Panc1 (cell line): Measurements from ENCODE around the gene LELP1. TPM values are rescaled to one million over a fixed set of nuclear protein-coding genes. Genes with fewer than 3 reads are reported as not detected.

Experiments
- ATAC-seq: fragments of 200-7000 bp; cut with Tn5 transposase; 2 replicates; pipeline ENCODE4 v1.9.1; 2020; ENCODE audit warnings: mild to moderate bottlenecking, moderate library complexity
- Bru-seq: library from RNA; stranded (reverse); fragments of 400-500 nt; gene quantifications from one replicate; lab custom pipeline; 2021; lab: Mats Ljungman, UMichigan
- BruChase-seq, 2 experiments: library from RNA; stranded (reverse); fragments of 400-500 nt; gene quantifications; one replicate each; lab custom pipeline; 2021; lab: Mats Ljungman, UMichigan
- BruUV-seq: library from RNA; stranded (reverse); fragments of 400-500 nt; replicated peaks from 2 replicates; lab custom pipeline; 2021; lab: Mats Ljungman, UMichigan
- CTCF ChIA-PET: fragments of 300-600 bp; sonication (Branson Sonifier 250); formaldehyde crosslinking; loops from one replicate; lab custom pipeline; 2022; ENCODE audit warnings: antibody characterized with exemption; lab: Charles Lee
- POLR2A ChIA-PET: fragments of 300-600 bp; sonication (Branson Sonifier 250); formaldehyde crosslinking; loops from one replicate; lab custom pipeline; 2022; ENCODE audit warnings: antibody characterized with exemption; lab: Charles Lee
- DNase-seq: peaks from one replicate; pipeline ENCODE4 v3.0.0-alpha.2; 2010; ENCODE audit warnings: low read depth, low spot score
- H3K27ac ChIP-seq: 2 replicates; pipeline ENCODE4 v1.5.1; 2011; ENCODE audit warnings: mild to moderate bottlenecking, low read length, inconsistent platforms
- H3K27me3 ChIP-seq: fragments of 200-500 bp; sonication (Bioruptor generic); 2 replicates; pipeline ENCODE4 v1.6.0; 2014; ENCODE audit warnings: low read length, inconsistent platforms; ENCODE audit not compliant: control insufficient read depth, insufficient read depth
- H3K36me3 ChIP-seq: fragments of 200-500 bp; sonication (Bioruptor generic); 2 replicates; pipeline ENCODE4 v1.5.1; 2014; ENCODE audit warnings: inconsistent platforms, mild to moderate bottlenecking, low read length, moderate library complexity; ENCODE audit not compliant: control insufficient read depth, insufficient read depth
- H3K4me1 ChIP-seq: 2 replicates; pipeline ENCODE4 v1.5.1; 2011; ENCODE audit warnings: inconsistent platforms, mild to moderate bottlenecking, low read length, moderate library complexity; ENCODE audit not compliant: control insufficient read depth, insufficient read depth
- H3K4me3 ChIP-seq, 2 experiments: 2 replicates each; pipeline ENCODE4 v1.5.1; 2011 to 2012; ENCODE audit warnings: low read depth in 2 of 2, low read length in 2 of 2, mild to moderate bottlenecking in 2 of 2, inconsistent platforms in 1 of 2, moderate library complexity in 1 of 2
- H3K9me3 ChIP-seq: fragments of 200-500 bp; sonication (Bioruptor generic); 2 replicates; pipeline ENCODE4 v1.5.1; 2014; ENCODE audit warnings: low read depth, mild to moderate bottlenecking, inconsistent platforms, low read length, moderate library complexity; ENCODE audit not compliant: control insufficient read depth, insufficient read depth
- POLR2AphosphoS5 ChIP-seq: IDR thresholded peaks from 2 replicates; pipeline ENCODE4 v1.6.1; 2012; ENCODE audit warnings: mild to moderate bottlenecking, low read depth, low read length, moderate library complexity
- SIN3A ChIP-seq: IDR thresholded peaks from 2 replicates; pipeline ENCODE4 v1.6.1; 2012; ENCODE audit warnings: low read depth, mild to moderate bottlenecking, low read length, moderate library complexity, borderline replicate concordance; ENCODE audit not compliant: insufficient read depth
- TCF7L2 ChIP-seq: IDR thresholded peaks from 2 replicates; pipeline ENCODE4 v1.6.1; 2011; ENCODE audit warnings: mild to moderate bottlenecking, low read depth, low read length, inconsistent platforms
- in situ Hi-C: cut with HindIII; loops from 2 replicates; pipeline ENCODE4 v1.10.0; 2016; ENCODE audit warnings: low sequenced_read_pairs, low pct_unique_long_range_greater_than_20kb
- intact Hi-C: fragments of 100-400 bp; cut with micrococcal nuclease; formaldehyde crosslinking; loops from one replicate; pipeline ENCODE4 v1.10.0; 2022; ENCODE audit not compliant: unreplicated experiment
- long read RNA-seq: library from polyadenylated mRNA; unstranded; transcript quantifications from one replicate; pipeline ENCODE4 v2.0.0, GENCODE V29; 2021; ENCODE audit not compliant: unreplicated experiment
- polyA plus RNA-seq: library from polyadenylated mRNA; unstranded; fragments of >200 nt; gene quantifications from one replicate; pipeline ENCODE4 v1.2.1, GENCODE V29; 2012; ENCODE audit warnings: missing spikeins; ENCODE audit not compliant: insufficient read length
- total RNA-seq: library from RNA; stranded (reverse); gene quantifications from one replicate; pipeline ENCODE4 v1.2.1, GENCODE V29; 2021; ENCODE audit not compliant: unreplicated experiment
- TF ChIP-seq, protein P1 (sequence below), 2 experiments: IDR thresholded peaks; 2 replicates each; pipeline ENCODE4 v1.6.1; 2011 to 2012; ENCODE audit warnings: low read depth in 2 of 2, control low read depth in 1 of 2, low read length in 1 of 2, mild to moderate bottlenecking in 1 of 2, moderate library complexity in 1 of 2; ENCODE audit not compliant: insufficient read depth in 1 of 2
- TF ChIP-seq, protein P2 (sequence below): fragments of 450-650 bp; IDR thresholded peaks from 2 replicates; pipeline ENCODE4 v1.5.1; 2017; ENCODE audit warnings: mild to moderate bottlenecking

The LELP1 gene
- total RNA-seq (not detected), Bru-seq, nascent RNA (not detected), BruChase-seq, experiment 1, labeled RNA remaining after a 2-hour chase (not detected), BruChase-seq, experiment 2, labeled RNA remaining after a 6-hour chase (not detected)
- not detected for polyA plus RNA-seq
- long read RNA-seq: 0 reads

DNA sequence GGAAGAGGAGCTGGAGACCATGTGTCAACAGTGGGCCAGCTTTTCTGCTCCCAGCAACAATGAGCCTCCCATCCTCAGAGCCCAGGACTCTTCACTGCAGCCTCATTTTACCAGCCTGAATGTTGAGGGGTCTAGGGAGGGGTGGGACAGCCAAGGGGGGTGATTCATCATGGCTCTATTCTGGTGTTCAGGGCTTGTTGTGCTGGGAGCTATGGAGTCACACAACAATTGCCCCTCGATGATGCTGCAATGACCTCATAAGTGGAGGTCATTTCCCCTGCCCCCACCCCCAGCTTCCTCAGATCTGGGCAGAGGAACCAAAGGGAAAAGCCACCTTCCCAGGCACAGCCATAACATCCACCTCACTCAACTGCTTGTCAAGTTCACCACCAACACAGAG lies at the start of gene LELP1:
LELP1 (plus strand) TSS at position 301 of the 400 bp plus-strand sequence. CDS start 1,278 bp downstream, outside the sequence.
- POLR2A ChIA-PET: no interaction called here
- CTCF ChIA-PET: no interaction called here
- in situ Hi-C loops: no loop called here
- DNase-seq: no peak
- Histone ChIP-seq H3K27ac (no peak within 1 kb of the TSS), H3K4me1 (no peaks in the 10 kb centered on the region), H3K27me3 (peaks cover 24% of the 10 kb centered on the region), H3K4me3 (no peak within 1 kb of the TSS), H3K9me3 (no peaks in the 10 kb centered on the region), H3K36me3 (no peaks in the 10 kb centered on the region)
- ATAC-seq: no peak
- BruUV-seq: no TSS peak
- TF ChIP-seq TCF7L2 (no peak), POLR2AphosphoS5 (no peak), SIN3A (no peak)
- TF ChIP-seq, protein P1, sequence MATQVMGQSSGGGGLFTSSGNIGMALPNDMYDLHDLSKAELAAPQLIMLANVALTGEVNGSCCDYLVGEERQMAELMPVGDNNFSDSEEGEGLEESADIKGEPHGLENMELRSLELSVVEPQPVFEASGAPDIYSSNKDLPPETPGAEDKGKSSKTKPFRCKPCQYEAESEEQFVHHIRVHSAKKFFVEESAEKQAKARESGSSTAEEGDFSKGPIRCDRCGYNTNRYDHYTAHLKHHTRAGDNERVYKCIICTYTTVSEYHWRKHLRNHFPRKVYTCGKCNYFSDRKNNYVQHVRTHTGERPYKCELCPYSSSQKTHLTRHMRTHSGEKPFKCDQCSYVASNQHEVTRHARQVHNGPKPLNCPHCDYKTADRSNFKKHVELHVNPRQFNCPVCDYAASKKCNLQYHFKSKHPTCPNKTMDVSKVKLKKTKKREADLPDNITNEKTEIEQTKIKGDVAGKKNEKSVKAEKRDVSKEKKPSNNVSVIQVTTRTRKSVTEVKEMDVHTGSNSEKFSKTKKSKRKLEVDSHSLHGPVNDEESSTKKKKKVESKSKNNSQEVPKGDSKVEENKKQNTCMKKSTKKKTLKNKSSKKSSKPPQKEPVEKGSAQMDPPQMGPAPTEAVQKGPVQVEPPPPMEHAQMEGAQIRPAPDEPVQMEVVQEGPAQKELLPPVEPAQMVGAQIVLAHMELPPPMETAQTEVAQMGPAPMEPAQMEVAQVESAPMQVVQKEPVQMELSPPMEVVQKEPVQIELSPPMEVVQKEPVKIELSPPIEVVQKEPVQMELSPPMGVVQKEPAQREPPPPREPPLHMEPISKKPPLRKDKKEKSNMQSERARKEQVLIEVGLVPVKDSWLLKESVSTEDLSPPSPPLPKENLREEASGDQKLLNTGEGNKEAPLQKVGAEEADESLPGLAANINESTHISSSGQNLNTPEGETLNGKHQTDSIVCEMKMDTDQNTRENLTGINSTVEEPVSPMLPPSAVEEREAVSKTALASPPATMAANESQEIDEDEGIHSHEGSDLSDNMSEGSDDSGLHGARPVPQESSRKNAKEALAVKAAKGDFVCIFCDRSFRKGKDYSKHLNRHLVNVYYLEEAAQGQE (IDR thresholded peaks at IDR 0.05; ENCODE audit: insufficient read depth in 1 of 2, low read depth in 2 of 2, low read length in 1 of 2): no peak
- TF ChIP-seq, protein P2, sequence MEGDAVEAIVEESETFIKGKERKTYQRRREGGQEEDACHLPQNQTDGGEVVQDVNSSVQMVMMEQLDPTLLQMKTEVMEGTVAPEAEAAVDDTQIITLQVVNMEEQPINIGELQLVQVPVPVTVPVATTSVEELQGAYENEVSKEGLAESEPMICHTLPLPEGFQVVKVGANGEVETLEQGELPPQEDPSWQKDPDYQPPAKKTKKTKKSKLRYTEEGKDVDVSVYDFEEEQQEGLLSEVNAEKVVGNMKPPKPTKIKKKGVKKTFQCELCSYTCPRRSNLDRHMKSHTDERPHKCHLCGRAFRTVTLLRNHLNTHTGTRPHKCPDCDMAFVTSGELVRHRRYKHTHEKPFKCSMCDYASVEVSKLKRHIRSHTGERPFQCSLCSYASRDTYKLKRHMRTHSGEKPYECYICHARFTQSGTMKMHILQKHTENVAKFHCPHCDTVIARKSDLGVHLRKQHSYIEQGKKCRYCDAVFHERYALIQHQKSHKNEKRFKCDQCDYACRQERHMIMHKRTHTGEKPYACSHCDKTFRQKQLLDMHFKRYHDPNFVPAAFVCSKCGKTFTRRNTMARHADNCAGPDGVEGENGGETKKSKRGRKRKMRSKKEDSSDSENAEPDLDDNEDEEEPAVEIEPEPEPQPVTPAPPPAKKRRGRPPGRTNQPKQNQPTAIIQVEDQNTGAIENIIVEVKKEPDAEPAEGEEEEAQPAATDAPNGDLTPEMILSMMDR: no peak
- intact Hi-C loops: loop anchor here (10.0 kb wide), 1 partner anchor 58 kb away; no protein-coding TSS in a partner anchor

DNA sequence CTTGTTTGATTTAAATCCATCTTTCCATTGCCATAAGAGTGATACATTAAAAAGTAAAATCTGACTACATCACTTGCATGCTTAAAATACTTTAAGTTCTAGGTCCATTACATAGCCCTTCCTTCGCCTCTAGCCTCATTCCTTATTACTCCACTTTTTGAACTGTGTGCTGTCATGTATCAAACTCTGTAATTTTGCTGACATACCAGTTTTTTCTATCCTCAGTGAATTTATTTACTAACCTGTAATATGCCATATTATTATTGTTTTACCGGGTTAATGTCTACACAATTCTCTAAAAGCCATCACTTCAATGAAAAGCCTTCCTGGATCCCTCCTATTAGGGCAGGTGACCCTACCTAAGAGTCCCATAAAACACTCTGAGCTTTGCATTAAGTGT lies 47.7 kb upstream of the LELP1 start:
- no TSS peak for BruUV-seq
- Histone ChIP-seq H3K9me3 (no peaks in the 10 kb centered on the region), H3K36me3 (no peaks in the 10 kb centered on the region), H3K27me3 (no peaks in the 10 kb centered on the region), H3K4me1 (no peaks in the 10 kb centered on the region), H3K27ac (no peak overlapping the region), H3K4me3 (no peak overlapping the region)
- CTCF ChIA-PET: no interaction called here
- ATAC-seq (no peak), DNase-seq (no peak)
- in situ Hi-C loops (no loop called here), intact Hi-C loops (no loop called here)
- POLR2A ChIA-PET: no interaction called here
- TF ChIP-seq, protein P2: no peak
- TF ChIP-seq, protein P1 (IDR thresholded peaks at IDR 0.05; ENCODE audit: insufficient read depth in 1 of 2, low read depth in 2 of 2, low read length in 1 of 2): no peak
- TF ChIP-seq POLR2AphosphoS5 (no peak), TCF7L2 (no peak), SIN3A (no peak)
